Caco-2 (cell line): ENCODE results near the gene TSPAN4. TPM values are rescaled to one million over a fixed set of nuclear protein-coding genes. Genes with fewer than 3 reads are reported as not detected.

Source experiments
- BruUV-seq: library from RNA; stranded (reverse); fragments of 400-500 nt; replicated peaks from 2 replicates; lab custom pipeline; 2021; lab: Mats Ljungman, UMichigan
- CTCF ChIA-PET: fragments of 300-600 bp; sonication (Branson Sonifier 250); formaldehyde crosslinking; loops from one replicate; lab custom pipeline; 2022; ENCODE audit warnings: antibody characterized with exemption; lab: Charles Lee
- POLR2A ChIA-PET: fragments of 300-600 bp; sonication (Branson Sonifier 250); formaldehyde crosslinking; loops from one replicate; lab custom pipeline; 2022; ENCODE audit warnings: antibody characterized with exemption; lab: Charles Lee
- DNase-seq, 2 experiments: peaks; one replicate each; pipeline versions ENCODE4 v3.0.0 to v3.0.0-alpha.2; 2020 to 2022
- H3K27me3 ChIP-seq: replicated peaks from 2 replicates; pipeline ENCODE4 v1.6.0; 2011; ENCODE audit warnings: low read length; ENCODE audit not compliant: control insufficient read depth, insufficient read depth
- H3K36me3 ChIP-seq: 2 replicates; pipeline ENCODE4 v1.5.1; 2011; ENCODE audit warnings: low read length; ENCODE audit not compliant: control insufficient read depth, insufficient read depth
- H3K4me1 ChIP-seq: fragments of 250-450 bp; sonication (Bioruptor Pico); 2 replicates; pipeline ENCODE4 v1.5.1; 2020; ENCODE audit warnings: mild to moderate bottlenecking
- H3K4me3 ChIP-seq: 2 replicates; pipeline ENCODE4 v1.5.1; 2011; ENCODE audit warnings: low read depth, mild to moderate bottlenecking, control low read depth, low read length
- H3K9me3 ChIP-seq: fragments of 250-450 bp; sonication (Bioruptor Pico); 2 replicates; pipeline ENCODE4 v1.5.1; 2020; ENCODE audit warnings: mild to moderate bottlenecking, moderate library complexity
- H3K27ac Mint-ChIP-seq: one replicate; pipeline ENCODE4 v1.8.0; 2022; ENCODE audit warnings: mixed read lengths; ENCODE audit not compliant: unreplicated experiment
- H3K27me3 Mint-ChIP-seq: one replicate; pipeline ENCODE4 v1.8.0; 2022; ENCODE audit warnings: mixed read lengths; ENCODE audit not compliant: insufficient read depth, unreplicated experiment
- H3K36me3 Mint-ChIP-seq: one replicate; pipeline ENCODE4 v1.8.0; 2022; ENCODE audit warnings: mild to moderate bottlenecking, mixed read lengths; ENCODE audit not compliant: insufficient read depth, unreplicated experiment
- H3K4me1 Mint-ChIP-seq: one replicate; pipeline ENCODE4 v1.8.0; 2022; ENCODE audit warnings: low read depth, mixed read lengths; ENCODE audit not compliant: unreplicated experiment
- H3K4me3 Mint-ChIP-seq: one replicate; pipeline ENCODE4 v1.8.0; 2022; ENCODE audit warnings: mild to moderate bottlenecking, moderate library complexity, mixed read lengths; ENCODE audit not compliant: unreplicated experiment
- H3K9me3 Mint-ChIP-seq: one replicate; pipeline ENCODE4 v1.8.0; 2022; ENCODE audit warnings: mixed read lengths; ENCODE audit not compliant: unreplicated experiment
- CTCF ChIP-seq, 2 experiments: fragments of 200-600 bp in 1 of 2; IDR thresholded peaks; 1 replicate in 1 of 2; 2 replicates in 1 of 2; pipeline versions ENCODE4 v1.5.1 to v1.8.0; 2011 to 2022; ENCODE audit warnings: antibody characterized with exemption in 1 of 2, control low read depth in 1 of 2, inconsistent platforms in 1 of 2, low read depth in 1 of 2, low read length in 1 of 2, mild to moderate bottlenecking in 1 of 2, moderate library complexity in 1 of 2; ENCODE audit not compliant: insufficient read depth in 1 of 2, severe bottlenecking in 1 of 2, unreplicated experiment in 1 of 2
- intact Hi-C: fragments of 100-400 bp; cut with micrococcal nuclease; formaldehyde crosslinking; loops from one replicate; pipeline ENCODE4 v1.10.0; 2022; ENCODE audit not compliant: unreplicated experiment
- total RNA-seq: library from RNA; stranded (reverse); gene quantifications from 2 replicates; pipeline ENCODE4 v1.2.3, GENCODE V29; 2022

The TSPAN4 gene
- total RNA-seq, 1 experiment from 2014 or later, result 95.9 TPM

GRCh38 chr11:853682-854448, 11.2 kb downstream of the TSPAN4 start:
- no peaks in the 10 kb centered on the region for H3K27me3 ChIP-seq
- Mint-ChIP-seq H3K9me3 (no peaks in the 10 kb centered on the region), H3K4me3 (no peak overlapping the region), H3K27me3 (no peaks in the 10 kb centered on the region), H3K4me1 (no peaks in the 10 kb centered on the region), H3K27ac (no peak overlapping the region), H3K36me3 (peaks cover 57% of the 10 kb centered on the region)
- no peaks in the 10 kb centered on the region for H3K9me3 ChIP-seq
- H3K4me1 ChIP-seq, result peaks cover 17% of the 10 kb centered on the region
- H3K4me3 ChIP-seq, result no peak overlapping the region
- POLR2A ChIA-PET, result no interaction called here
- BruUV-seq, result no TSS peak
- DNase-seq, result no peak
- no peak for TF ChIP-seq CTCF (IDR thresholded peaks at IDR 0.05; ENCODE audit: insufficient read depth in 1 of 2, low read depth in 1 of 2, low read length in 1 of 2, severe bottlenecking in 1 of 2, unreplicated experiment in 1 of 2)
- CTCF ChIA-PET, result no interaction called here
- intact Hi-C loops, result no loop called here
- H3K36me3 ChIP-seq, result no peaks in the 10 kb centered on the region

DNA sequence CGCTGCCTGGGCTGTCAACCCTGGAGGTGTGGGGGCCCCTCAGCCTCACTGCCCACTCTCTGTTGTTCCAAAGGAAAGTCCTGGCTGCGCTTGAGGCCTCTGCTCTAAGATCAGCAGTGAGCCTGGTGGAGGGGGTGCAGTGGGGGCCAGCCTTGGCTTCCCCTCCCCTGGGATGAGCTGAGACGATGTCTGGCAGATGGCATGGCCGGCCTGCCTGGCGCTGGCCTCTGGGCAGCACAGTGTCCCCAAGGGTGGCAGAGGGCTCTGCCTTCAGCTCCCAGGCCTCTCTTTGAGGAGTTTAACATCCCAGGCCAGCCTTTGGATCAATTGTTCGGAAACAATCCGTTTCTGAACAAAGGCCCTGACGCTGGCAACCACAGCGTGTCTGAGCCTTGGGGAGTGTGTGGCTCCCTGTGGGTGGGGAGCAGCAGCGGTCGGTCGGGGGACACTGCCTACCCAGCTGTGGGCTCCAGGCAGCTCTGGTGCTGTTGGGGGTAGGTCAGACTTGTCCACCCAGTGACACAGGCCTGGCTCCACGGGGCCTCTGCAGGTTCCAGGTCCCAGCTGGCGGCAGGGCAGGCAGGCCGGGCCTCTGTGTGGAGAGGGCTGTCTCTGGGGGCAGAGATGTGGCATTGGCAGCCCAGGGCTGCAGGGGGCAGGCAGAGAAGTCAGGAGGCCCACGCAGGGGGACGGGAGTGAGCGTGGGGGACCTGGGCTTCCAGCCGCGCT, 12.1 kb downstream of the TSPAN4 start:
- Histone ChIP-seq H3K27me3 (no peaks in the 10 kb centered on the region), H3K4me3 (no peak overlapping the region), H3K36me3 (no peaks in the 10 kb centered on the region), H3K4me1 (peaks cover 12% of the 10 kb centered on the region), H3K9me3 (no peaks in the 10 kb centered on the region)
- no peak overlapping the region for H3K4me3 Mint-ChIP-seq
- TF ChIP-seq CTCF (IDR thresholded peaks at IDR 0.05; ENCODE audit: insufficient read depth in 1 of 2, low read depth in 1 of 2, low read length in 1 of 2, severe bottlenecking in 1 of 2, unreplicated experiment in 1 of 2), result no peak
- ChIA-PET CTCF (interaction anchor here (0.6 kb wide), 1 partner anchor 16 kb away, joined by 3 read pairs; no protein-coding TSS in a partner anchor), POLR2A (interaction anchor here (0.7 kb wide), 1 partner anchor 27 kb away, joined by 3 read pairs; no protein-coding TSS in a partner anchor)
- no peak overlapping the region for H3K27ac Mint-ChIP-seq
- H3K9me3 Mint-ChIP-seq, result no peaks in the 10 kb centered on the region
- H3K36me3 Mint-ChIP-seq, result peaks cover 56% of the 10 kb centered on the region
- intact Hi-C loops, result no loop called here
- BruUV-seq, result no TSS peak
- no peaks in the 10 kb centered on the region for H3K27me3 Mint-ChIP-seq
- H3K4me1 Mint-ChIP-seq, result no peaks in the 10 kb centered on the region
- DNase-seq, result no peak

DNA sequence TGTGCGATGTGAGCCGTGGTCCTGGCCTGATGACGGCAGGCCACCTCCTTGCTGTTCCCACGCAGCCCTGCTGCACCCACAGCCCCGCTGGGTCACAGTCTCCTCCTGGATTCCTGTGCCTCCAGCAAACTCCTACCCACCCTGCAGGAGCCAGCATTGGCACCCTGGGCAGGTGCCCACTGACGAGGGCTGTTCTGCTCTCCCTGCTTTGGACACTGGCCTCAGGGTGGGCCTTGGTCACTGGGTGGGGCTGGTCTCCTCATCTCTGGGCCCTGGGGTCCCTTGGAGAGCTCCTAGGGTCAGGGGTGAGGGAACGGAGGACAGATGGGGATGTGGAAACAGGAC, 12.7 kb downstream of the TSPAN4 start:
- Histone ChIP-seq H3K36me3 (no peaks in the 10 kb centered on the region; the same call in 1 of the 2 replicates), H3K9me3 (no peaks in the 10 kb centered on the region), H3K4me3 (no peak overlapping the region), H3K27me3 (no peaks in the 10 kb centered on the region), H3K4me1 (peaks cover 10% of the 10 kb centered on the region)
- intact Hi-C loops, result no loop called here
- Mint-ChIP-seq H3K4me3 (no peak overlapping the region), H3K9me3 (no peaks in the 10 kb centered on the region), H3K27me3 (no peaks in the 10 kb centered on the region), H3K27ac (no peak overlapping the region), H3K36me3 (peaks cover 57% of the 10 kb centered on the region), H3K4me1 (no peaks in the 10 kb centered on the region)
- ChIA-PET POLR2A (interaction anchor here (0.7 kb wide), 1 partner anchor 28 kb away, joined by 3 read pairs; no protein-coding TSS in a partner anchor), CTCF (no interaction called here)
- TF ChIP-seq CTCF (IDR thresholded peaks at IDR 0.05; ENCODE audit: insufficient read depth in 1 of 2, low read depth in 1 of 2, low read length in 1 of 2, severe bottlenecking in 1 of 2, unreplicated experiment in 1 of 2), result no peak
- no peak for DNase-seq
- BruUV-seq, result no TSS peak
